GM18511 (cell line): ENCODE measurements around the gene ZNF821.
"Not testable (repeated sequence)": the region's sequence is repeated elsewhere in the genome, so short reads cannot be mapped to it uniquely, and the experiment has no call there.

Experiments
- ATAC-seq: cut with Tn5 transposase; IDR thresholded peaks from one replicate; pipeline ENCODE4 v1.9.1; 2021; ENCODE audit warnings: mild to moderate bottlenecking, moderate library complexity; ENCODE audit not compliant: unreplicated experiment

Gene ZNF821

GRCh38 chr16:71811261-71811803 lies 72.7 kb downstream of the ZNF821 start:
- no peak for ATAC-seq

GRCh38 chr16:71810155-71810530 lies 73.8 kb downstream of the ZNF821 start:
- ATAC-seq, result not testable (repeated sequence)
